ENCODE measurements around the gene EHBP1.

DNA sequence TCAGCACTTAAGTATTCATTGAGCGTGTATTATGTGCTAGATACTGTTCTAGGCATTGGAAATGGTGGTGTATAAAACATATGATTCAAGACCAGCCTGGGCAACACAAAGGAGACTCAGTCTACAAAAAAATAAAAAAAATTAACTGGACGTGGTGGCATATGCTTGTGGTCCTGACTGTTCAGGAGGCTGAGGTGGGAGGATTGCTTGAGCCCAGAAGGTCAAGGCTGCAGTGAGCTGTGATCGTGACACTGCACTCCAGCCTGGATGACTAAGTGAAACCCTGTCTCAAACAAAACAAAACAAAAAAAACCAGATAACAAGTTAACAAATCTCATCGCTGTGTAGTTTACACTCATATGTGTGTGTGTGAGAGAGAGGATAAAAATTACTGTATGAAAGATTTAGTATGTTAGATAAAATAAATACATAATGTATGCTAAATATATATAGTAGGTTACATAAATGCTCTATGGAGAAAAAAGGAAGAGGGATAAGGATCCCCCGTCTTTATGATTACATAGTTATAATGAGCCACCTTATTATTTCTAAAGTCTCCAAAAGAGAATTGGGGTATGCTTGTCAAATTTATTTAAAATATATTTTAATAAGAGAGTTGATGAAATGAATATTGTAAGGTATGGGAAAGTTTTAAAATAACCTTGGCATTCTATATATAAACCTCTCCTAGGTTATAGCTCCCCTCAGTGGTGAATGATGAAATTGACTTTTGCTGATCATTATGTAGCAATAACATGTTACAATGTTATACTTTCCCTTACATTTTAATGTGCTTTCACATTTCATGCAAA, 69.2 kb downstream of the EHBP1 start:
- no peak for TF ChIP-seq EZH2 (IDR thresholded peaks at IDR 0.05; ENCODE audit: borderline replicate concordance, low read depth, low read length, severe bottlenecking)
- TF ChIP-seq CTCF (IDR thresholded peaks at IDR 0.05; ENCODE audit: extremely low read depth in 1 of 2, insufficient read depth in 1 of 2, low read depth in 1 of 2, low read length in 2 of 2) = peak; percentile 38 to 41
